Measurements from ENCODE around the gene ASPSCR1. TPM values are rescaled to one million over a fixed set of nuclear protein-coding genes. Genes with fewer than 3 reads are reported as not detected.

The ASPSCR1 gene
- total and polyA plus RNA-seq, 2 of the 13 experiments (the other 11 are each of a cell fraction or from before 2014, with no cell fraction given), result 274 to 314 TPM

DNA sequence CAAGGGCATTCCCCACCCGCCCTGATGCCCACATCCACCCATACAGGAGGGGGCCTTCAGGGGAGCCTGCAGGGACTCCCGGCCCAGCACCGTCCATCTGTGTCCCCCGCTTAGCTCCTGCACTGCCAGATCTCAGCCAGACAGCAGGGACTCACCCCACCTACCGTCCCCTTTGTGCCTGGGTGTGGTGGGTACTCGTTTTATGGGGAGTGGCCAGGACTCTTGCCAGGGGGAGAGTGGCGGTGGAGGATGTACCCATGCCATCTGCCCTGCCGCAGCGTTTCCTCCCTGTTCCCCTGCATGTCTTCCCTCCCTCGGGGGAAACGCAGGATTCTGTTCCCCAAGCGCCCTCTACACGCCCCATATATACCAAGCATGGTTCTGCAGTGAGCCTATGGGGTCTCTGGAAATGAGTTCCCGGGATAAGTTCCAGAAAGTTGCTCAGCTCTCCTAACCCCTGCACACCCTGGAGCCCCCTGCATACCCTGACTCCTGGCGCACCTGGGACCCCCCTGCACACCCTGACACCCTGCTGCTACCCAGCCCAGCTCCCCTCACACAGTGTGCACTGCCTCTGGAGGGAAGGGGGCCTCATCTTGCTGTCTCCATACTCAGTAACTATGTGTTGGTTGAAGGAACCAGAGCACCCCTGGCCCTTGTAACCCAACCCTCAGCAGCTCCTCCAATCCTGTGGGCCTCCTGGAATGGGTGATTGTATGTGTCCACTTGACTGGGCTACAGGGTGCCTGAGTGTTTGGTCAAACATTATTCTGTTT is 45.7 kb upstream of the ASPSCR1 start (continued):
- TF ChIP-seq SP2 (CRISPR knock-in tag; IDR thresholded peaks at IDR 0.05), result no peak
- no peak for TF ChIP-seq ZNF264 (CRISPR knock-in tag; IDR thresholded peaks at IDR 0.05)
- TF ChIP-seq ZNF678 (CRISPR knock-in tag; IDR thresholded peaks at IDR 0.05), result 0 out of 2 replicates have a peak, but pooled peaks have one; percentile 20
- TF ChIP-seq ZSCAN20 (CRISPR knock-in tag; IDR thresholded peaks at IDR 0.05; ENCODE audit: borderline replicate concordance), result no peak
- peak; percentile 84 for TF ChIP-seq RBM22 (optimal IDR thresholded peaks at IDR 0.05; ENCODE audit: low read length)
- peak; percentile 54; the same call in 1 of the 2 replicates for TF ChIP-seq ZSCAN21 (CRISPR knock-in tag; IDR thresholded peaks at IDR 0.05; ENCODE audit: borderline replicate concordance)
- no peak for TF ChIP-seq HMG20B (CRISPR knock-in tag; conservative IDR thresholded peaks at IDR 0.05)
- TF ChIP-seq, protein P1, sequence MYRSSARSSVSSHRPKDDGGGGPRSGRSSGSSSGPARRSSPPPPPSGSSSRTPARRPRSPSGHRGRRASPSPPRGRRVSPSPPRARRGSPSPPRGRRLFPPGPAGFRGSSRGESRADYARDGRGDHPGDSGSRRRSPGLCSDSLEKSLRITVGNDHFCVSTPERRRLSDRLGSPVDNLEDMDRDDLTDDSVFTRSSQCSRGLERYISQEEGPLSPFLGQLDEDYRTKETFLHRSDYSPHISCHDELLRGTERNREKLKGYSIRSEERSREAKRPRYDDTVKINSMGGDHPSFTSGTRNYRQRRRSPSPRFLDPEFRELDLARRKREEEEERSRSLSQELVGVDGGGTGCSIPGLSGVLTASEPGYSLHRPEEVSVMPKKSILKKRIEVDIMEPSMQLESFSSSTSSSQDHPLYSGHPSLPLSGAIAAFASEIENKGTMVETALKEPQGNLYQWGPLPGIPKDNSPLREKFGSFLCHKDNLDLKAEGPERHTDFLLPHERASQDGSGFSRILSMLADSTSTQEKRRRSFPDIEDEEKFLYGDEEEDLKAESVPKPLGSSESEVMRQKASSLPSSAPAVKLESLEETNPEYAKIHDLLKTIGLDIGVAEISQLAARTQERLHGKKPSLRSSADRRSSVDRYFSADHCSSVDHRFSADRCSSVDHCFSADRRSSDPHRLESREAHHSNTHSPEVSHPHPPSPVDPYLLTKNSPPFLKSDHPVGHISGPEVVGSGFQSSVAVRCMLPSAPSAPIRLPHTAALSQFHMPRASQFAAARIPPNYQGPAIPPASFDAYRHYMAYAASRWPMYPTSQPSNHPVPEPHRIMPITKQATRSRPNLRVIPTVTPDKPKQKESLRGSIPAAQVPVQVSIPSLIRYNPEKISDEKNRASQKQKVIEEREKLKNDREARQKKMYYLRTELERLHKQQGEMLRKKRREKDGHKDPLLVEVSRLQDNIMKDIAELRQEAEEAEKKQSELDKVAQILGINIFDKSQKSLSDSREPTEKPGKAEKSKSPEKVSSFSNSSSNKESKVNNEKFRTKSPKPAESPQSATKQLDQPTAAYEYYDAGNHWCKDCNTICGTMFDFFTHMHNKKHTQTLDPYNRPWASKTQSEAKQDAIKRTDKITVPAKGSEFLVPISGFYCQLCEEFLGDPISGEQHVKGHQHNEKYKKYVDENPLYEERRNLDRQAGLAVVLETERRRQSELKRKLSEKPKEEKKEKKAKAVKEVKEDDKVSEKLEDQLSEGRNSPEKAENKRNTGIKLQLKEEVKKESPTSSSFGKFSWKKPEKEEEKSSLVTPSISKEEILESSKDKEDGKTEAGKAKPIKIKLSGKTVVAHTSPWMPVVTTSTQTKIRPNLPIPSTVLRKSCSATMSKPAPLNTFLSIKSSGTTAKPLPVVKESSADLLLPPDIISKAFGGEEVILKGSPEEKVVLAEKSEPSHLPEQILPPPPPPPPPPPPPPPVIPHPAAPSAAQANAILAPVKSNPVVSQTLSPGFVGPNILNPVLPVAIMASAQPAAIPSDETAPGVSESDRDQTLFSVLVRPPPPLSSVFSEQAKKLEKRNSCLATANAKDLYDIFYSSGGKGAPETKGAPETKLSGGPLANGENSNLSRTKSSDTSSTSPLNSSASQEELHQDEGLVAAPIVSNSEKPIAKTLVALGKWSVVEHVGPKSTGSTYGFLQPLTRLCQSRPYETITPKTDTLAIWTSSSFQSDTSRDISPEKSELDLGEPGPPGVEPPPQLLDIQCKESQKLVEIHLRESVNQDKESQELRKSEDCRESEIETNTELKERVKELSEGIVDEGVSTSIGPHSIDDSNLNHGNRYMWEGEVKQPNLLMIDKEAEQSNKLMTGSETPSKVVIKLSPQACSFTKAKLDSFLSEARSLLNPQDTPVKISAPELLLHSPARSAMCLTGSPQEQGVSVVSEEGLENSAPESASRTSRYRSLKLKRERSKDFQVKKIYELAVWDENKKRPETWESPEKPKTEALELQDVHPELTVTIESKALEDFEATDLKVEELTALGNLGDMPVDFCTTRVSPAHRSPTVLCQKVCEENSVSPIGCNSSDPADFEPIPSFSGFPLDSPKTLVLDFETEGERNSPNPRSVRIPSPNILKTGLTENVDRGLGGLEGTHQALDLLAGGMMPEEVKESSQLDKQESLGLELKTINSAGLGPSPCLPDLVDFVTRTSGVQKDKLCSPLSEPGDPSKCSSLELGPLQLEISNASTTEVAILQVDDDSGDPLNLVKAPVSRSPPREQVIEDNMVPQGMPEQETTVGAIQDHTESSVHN (CRISPR knock-in tag; IDR thresholded peaks at IDR 0.05), result peak; percentile 24; the same call in 1 of the 2 replicates
- TF ChIP-seq CHCHD3 (CRISPR knock-in tag; IDR thresholded peaks at IDR 0.05), result no peak
- TF ChIP-seq ZNF335 (CRISPR knock-in tag; IDR thresholded peaks at IDR 0.05), result no peak
- no peak for TF ChIP-seq SAP130 (CRISPR knock-in tag; IDR thresholded peaks at IDR 0.05; ENCODE audit: low read depth)
- no peak for TF ChIP-seq GABPB1 (CRISPR knock-in tag; IDR thresholded peaks at IDR 0.05)
- no peak for TF ChIP-seq DMAP1 (CRISPR knock-in tag; IDR thresholded peaks at IDR 0.05)
- TF ChIP-seq ZNF75D (CRISPR knock-in tag; IDR thresholded peaks at IDR 0.05; ENCODE audit: borderline replicate concordance), result peak; percentile 79; the same call in 1 of the 2 replicates
- TF ChIP-seq, protein P2, sequence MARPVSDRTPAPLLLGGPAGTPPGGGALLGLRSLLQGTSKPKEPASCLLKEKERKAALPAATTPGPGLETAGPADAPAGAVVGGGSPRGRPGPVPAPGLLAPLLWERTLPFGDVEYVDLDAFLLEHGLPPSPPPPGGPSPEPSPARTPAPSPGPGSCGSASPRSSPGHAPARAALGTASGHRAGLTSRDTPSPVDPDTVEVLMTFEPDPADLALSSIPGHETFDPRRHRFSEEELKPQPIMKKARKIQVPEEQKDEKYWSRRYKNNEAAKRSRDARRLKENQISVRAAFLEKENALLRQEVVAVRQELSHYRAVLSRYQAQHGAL (CRISPR knock-in tag; IDR thresholded peaks at IDR 0.05; ENCODE audit: not compliant biosample characterization), result no peak
- TF ChIP-seq, protein P3, sequence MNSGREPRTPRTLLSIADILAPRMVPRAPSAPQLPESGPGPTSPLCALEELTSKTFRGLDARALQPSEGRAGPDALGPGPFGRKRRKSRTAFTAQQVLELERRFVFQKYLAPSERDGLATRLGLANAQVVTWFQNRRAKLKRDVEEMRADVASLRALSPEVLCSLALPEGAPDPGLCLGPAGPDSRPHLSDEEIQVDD (CRISPR knock-in tag; IDR thresholded peaks at IDR 0.05; ENCODE audit: borderline replicate concordance), result no peak
- TF ChIP-seq, protein P4, sequence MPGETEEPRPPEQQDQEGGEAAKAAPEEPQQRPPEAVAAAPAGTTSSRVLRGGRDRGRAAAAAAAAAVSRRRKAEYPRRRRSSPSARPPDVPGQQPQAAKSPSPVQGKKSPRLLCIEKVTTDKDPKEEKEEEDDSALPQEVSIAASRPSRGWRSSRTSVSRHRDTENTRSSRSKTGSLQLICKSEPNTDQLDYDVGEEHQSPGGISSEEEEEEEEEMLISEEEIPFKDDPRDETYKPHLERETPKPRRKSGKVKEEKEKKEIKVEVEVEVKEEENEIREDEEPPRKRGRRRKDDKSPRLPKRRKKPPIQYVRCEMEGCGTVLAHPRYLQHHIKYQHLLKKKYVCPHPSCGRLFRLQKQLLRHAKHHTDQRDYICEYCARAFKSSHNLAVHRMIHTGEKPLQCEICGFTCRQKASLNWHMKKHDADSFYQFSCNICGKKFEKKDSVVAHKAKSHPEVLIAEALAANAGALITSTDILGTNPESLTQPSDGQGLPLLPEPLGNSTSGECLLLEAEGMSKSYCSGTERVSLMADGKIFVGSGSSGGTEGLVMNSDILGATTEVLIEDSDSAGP (CRISPR knock-in tag; IDR thresholded peaks at IDR 0.05; ENCODE audit: borderline replicate concordance), result peak; percentile 71; the same call in 1 of the 2 replicates
- no peak for TF ChIP-seq MAFG (CRISPR knock-in tag; IDR thresholded peaks at IDR 0.05)
